Epithelial cell of proximal tubule (primary cell): ENCODE measurements around the gene RTN3. TPM values are rescaled to one million over a fixed set of nuclear protein-coding genes. Genes with fewer than 3 reads are reported as not detected.

ENCODE experiments used
- DNase-seq: peaks from one replicate; pipeline ENCODE4 v3.0.0-alpha.2; 2011; ENCODE audit warnings: low read depth
- H3K4me3 ChIP-seq: 2 replicates; pipeline ENCODE4 v1.5.1; 2011; ENCODE audit warnings: low read depth, mild to moderate bottlenecking, low read length
- CTCF ChIP-seq: conservative IDR thresholded peaks from 2 replicates; pipeline ENCODE4 v1.5.1; 2012; ENCODE audit warnings: low read depth, mild to moderate bottlenecking, low read length
- total RNA-seq: library from RNA; depleted of rRNA; stranded (reverse); fragments of >200 nt; gene quantifications from 2 replicates; pipeline ENCODE4 v1.2.3, GENCODE V29; 2015

RTN3 gene
- total RNA-seq, 1 donor from 2014 or later = 142 TPM

GRCh38 chr11:63670433-63671321 lies 10.6 kb upstream of the RTN3 start:
- peak; percentile 18 for DNase-seq

GRCh38 chr11:63671322-63672155 lies 9.8 kb upstream of the RTN3 start, which contains the start of gene ATL3:
Gene ATL3, minus strand, starts transcription at chr11:63671376. Its CDS starts 41 bp downstream, at chr11:63671335.
- TF ChIP-seq CTCF = no peak
- peak; percentile 55 for DNase-seq
- peak within 1 kb of the TSS; percentile 63 for H3K4me3 ChIP-seq

More at GRCh38 chr11:63670433-63671321, 10.6 kb upstream of the RTN3 start:
- H3K4me3 ChIP-seq = peak overlapping the region; percentile 63
- TF ChIP-seq CTCF = peak; percentile 56

GRCh38 chr11:63672156-63672463 lies 9.2 kb upstream of the RTN3 start:
- TF ChIP-seq CTCF = no peak

GRCh38 chr11:63672936-63673539 lies 8.3 kb upstream of the RTN3 start:
- DNase-seq = no peak
- no peak overlapping the region for H3K4me3 ChIP-seq
- no peak for TF ChIP-seq CTCF

More at GRCh38 chr11:63672156-63672463, 9.2 kb upstream of the RTN3 start:
- DNase-seq = no peak
- peak overlapping the region; percentile 63 for H3K4me3 ChIP-seq

- H3K4me3 ChIP-seq = no peak overlapping the region
- TF ChIP-seq CTCF = no peak
- no peak for DNase-seq
Observed at GRCh38 chr11:63673579-63673978, 7.7 kb upstream of the RTN3 start.

GRCh38 chr11:63680834-63681320 lies 423 bp upstream of the RTN3 start:
- TF ChIP-seq CTCF = no peak
- no peak for DNase-seq
- H3K4me3 ChIP-seq = peak overlapping the region; percentile 99
